C4-2B (cell line): ENCODE measurements around the gene SLC44A5.

Experiments used
- H3K27ac ChIP-seq: fragments of 450-650 bp; 2 replicates; pipeline ENCODE4 v1.5.1; 2017
- ZFX ChIP-seq: fragments of 450-650 bp; IDR thresholded peaks from 2 replicates; pipeline ENCODE4 v1.6.1; 2017
- TF ChIP-seq, protein P1 (sequence below): fragments of 450-650 bp; conservative IDR thresholded peaks from 2 replicates; pipeline ENCODE4 v1.5.1; 2017; ENCODE audit warnings: mild to moderate bottlenecking

The SLC44A5 gene

DNA sequence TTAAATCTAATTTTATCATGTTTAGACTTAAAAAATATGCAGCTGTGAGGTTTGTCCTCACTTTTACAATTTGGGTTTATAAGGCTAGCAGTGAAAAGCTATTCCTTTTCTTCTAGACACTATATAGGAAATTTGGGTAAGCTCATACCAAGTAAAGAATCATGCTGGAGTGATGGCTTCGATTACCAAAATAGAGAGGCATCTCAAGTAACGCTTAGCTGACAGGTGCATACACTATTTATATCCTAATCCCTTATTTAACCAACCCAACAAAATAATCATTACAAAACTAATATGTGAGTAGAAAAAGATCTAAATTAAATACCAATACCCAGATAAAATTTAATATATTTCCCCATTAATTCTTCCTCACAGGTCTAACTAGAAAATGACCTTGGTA lies 283.5 kb downstream of the SLC44A5 start:
- TF ChIP-seq ZFX, result no peak
- TF ChIP-seq, protein P1, sequence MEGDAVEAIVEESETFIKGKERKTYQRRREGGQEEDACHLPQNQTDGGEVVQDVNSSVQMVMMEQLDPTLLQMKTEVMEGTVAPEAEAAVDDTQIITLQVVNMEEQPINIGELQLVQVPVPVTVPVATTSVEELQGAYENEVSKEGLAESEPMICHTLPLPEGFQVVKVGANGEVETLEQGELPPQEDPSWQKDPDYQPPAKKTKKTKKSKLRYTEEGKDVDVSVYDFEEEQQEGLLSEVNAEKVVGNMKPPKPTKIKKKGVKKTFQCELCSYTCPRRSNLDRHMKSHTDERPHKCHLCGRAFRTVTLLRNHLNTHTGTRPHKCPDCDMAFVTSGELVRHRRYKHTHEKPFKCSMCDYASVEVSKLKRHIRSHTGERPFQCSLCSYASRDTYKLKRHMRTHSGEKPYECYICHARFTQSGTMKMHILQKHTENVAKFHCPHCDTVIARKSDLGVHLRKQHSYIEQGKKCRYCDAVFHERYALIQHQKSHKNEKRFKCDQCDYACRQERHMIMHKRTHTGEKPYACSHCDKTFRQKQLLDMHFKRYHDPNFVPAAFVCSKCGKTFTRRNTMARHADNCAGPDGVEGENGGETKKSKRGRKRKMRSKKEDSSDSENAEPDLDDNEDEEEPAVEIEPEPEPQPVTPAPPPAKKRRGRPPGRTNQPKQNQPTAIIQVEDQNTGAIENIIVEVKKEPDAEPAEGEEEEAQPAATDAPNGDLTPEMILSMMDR, result no peak
- H3K27ac ChIP-seq, result no peak overlapping the region

DNA sequence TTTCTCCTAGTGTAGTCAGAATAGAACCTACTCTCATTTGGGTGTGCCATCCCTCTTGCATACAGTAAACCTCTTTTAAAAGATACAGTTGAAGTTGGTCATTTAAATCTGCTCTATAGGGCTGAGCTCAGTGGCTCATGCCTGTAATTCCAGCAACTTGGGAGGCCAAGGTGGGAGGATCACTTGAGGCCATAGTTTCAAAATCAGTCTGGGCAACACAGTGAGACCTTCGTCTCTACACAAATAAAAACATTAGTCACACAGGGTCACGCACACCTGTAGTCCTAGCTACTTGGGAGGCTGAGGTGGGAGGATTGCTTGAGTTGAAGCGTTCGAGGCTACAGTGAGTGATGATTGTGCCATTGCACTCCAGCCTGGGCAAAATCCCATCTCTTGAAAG lies 292.9 kb downstream of the SLC44A5 start:
- no peak overlapping the region for H3K27ac ChIP-seq
- no peak for TF ChIP-seq ZFX
- TF ChIP-seq, protein P1, result no peak

DNA sequence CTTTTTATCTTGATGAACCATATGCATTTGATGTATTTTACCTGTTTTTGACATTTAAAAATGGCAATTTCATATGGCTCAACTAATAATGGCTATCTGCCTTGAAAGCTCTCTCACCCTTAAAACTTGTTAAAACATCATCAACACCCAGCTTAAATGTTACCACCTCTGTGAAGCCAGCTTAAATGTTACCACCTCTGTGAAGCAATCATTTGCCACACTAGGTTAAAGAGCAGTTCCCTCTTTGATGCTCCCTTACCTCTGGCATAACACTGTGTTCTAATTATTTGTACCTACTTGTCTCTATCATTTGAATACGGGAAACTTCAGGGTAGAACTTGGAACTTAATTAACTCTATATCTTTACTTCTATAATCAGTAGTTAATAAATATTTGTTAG lies 294.7 kb downstream of the SLC44A5 start:
- H3K27ac ChIP-seq, result no peak overlapping the region
- TF ChIP-seq, protein P1, result no peak
- no peak for TF ChIP-seq ZFX

DNA sequence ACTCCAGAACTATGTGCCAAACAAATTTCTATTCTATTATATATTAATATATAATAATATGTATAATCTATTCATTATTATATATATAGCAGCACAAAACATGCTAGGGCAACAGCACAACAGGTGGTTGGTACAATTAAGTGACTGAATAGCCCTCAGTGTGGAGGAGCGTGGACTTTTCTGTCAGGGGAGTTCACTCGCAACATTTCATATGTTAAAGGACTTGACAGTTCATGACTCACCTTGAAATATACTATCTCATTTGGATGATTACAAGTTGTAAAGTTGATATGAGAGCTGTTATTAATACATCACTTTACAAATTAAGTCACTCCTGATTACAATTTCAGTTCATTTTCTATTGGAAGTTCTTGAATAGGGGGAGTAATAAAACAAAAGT lies 298.3 kb downstream of the SLC44A5 start:
- no peak for TF ChIP-seq ZFX
- TF ChIP-seq, protein P1, result no peak
- H3K27ac ChIP-seq, result no peak overlapping the region

DNA sequence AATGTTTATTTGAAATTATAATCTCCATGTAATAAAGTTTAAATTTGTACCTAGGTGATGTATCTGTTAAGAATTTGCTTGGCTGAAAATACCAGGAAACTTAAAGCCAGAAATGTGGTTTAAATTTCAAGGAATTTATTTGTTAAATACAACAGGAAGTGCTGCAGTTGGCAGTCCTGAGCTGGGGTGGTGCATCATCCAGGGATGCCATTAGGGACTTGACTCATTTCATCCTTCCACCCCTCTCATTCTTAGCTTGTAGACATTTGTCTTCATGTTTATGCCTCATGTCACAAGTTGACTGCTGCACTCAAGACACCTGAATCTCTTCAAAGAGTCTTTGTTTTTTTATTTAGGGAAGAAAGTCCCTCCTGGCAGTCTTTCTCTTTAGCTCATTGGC lies 300.8 kb downstream of the SLC44A5 start:
- TF ChIP-seq, protein P1, result no peak
- TF ChIP-seq ZFX, result no peak

DNA sequence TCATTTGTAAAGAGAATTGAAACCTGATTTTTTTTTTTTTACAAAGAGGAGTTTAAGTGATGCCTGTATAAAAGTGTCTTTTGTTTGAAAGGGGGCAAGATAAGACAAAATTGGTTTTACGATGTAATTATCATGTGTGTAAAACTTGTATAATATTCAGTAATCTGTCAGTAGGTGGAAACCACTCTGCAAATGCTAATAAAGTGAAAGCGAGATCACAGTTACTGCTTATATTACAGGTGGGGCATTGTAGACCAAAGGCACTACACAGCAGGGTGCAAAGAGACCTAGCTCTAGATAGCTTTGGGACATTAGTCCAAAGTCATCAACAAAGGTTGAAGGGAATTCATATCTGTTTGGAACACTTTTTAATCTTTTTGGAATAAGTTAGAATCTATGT lies 302.5 kb downstream of the SLC44A5 start:
- H3K27ac ChIP-seq, result no peak overlapping the region
- TF ChIP-seq ZFX, result no peak
- TF ChIP-seq, protein P1, result no peak

More for the DNA sequence above, 300.8 kb downstream of the SLC44A5 start:
- no peak overlapping the region for H3K27ac ChIP-seq

DNA sequence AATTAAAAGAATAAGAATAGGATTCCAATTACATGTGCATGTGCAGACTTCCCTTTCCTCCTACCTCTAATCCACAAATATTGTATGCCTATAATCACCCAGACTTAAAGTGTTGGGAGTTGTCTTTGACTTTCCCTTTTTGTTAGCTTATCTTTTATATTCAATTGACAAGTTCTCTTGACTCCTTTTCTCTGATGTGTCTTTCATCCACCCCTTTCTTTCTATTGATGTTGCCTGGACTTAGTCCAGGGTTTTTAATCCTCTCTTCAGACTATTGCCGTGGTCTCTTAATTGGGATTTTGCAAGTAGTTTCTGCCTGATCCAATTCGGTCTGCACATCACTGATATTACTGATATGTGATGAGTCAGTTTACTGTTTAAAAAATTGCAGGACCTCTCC lies 305.9 kb downstream of the SLC44A5 start:
- no peak for TF ChIP-seq ZFX
- TF ChIP-seq, protein P1, result no peak
- no peak overlapping the region for H3K27ac ChIP-seq
